ENCODE results near the gene MTR.

- no peak for TF ChIP-seq POLR2A (IDR thresholded peaks at IDR 0.05)
- TF ChIP-seq CTCF (IDR thresholded peaks at IDR 0.05), result no peak
Measured at GRCh38 chr1:236841341-236841740, 46.2 kb downstream of the MTR start.

Data from heart left ventricle (tissue), 13 donors.